Measurements from ENCODE around the gene UBALD2.

Gene UBALD2

GRCh38 chr17:76278952-76279741, 14.0 kb downstream of the UBALD2 start:
- DNase-seq (ENCODE audit: low read depth): peak; percentile 72
- peak; percentile 92 for TF ChIP-seq CTCF (conservative IDR thresholded peaks at IDR 0.05; ENCODE audit: control insufficient read depth, insufficient read depth, low read depth, low read length)
- no peak overlapping the region for H3K4me3 ChIP-seq (ENCODE audit: control insufficient read depth, low read depth, low read length)

GRCh38 chr17:76279742-76280287, 14.7 kb downstream of the UBALD2 start:
- H3K4me3 ChIP-seq (ENCODE audit: control insufficient read depth, low read depth, low read length): no peak overlapping the region
- DNase-seq (ENCODE audit: low read depth): no peak
- TF ChIP-seq CTCF (conservative IDR thresholded peaks at IDR 0.05; ENCODE audit: control insufficient read depth, insufficient read depth, low read depth, low read length): no peak

GRCh38 chr17:76280650-76281049, 15.5 kb downstream of the UBALD2 start:
- DNase-seq (ENCODE audit: low read depth): no peak
- no peak for TF ChIP-seq CTCF (conservative IDR thresholded peaks at IDR 0.05; ENCODE audit: control insufficient read depth, insufficient read depth, low read depth, low read length)
- no peak overlapping the region for H3K4me3 ChIP-seq (ENCODE audit: control insufficient read depth, low read depth, low read length)

- no peak overlapping the region for H3K4me3 ChIP-seq (ENCODE audit: control insufficient read depth, low read depth, low read length)
- TF ChIP-seq CTCF (conservative IDR thresholded peaks at IDR 0.05; ENCODE audit: control insufficient read depth, insufficient read depth, low read depth, low read length): no peak
These were observed 16.6 kb downstream of the UBALD2 start for GRCh38 chr17:76281573-76282371.

GRCh38 chr17:76292567-76292966, 27.4 kb downstream of the UBALD2 start:
- H3K4me3 ChIP-seq (ENCODE audit: control insufficient read depth, low read depth, low read length): no peak overlapping the region
- no peak for DNase-seq (ENCODE audit: low read depth)
- no peak for TF ChIP-seq CTCF (conservative IDR thresholded peaks at IDR 0.05; ENCODE audit: control insufficient read depth, insufficient read depth, low read depth, low read length)

More at GRCh38 chr17:76281573-76282371, 16.6 kb downstream of the UBALD2 start:
- no peak for DNase-seq (ENCODE audit: low read depth)

- no peak for DNase-seq (ENCODE audit: low read depth)
- no peak overlapping the region for H3K4me3 ChIP-seq (ENCODE audit: control insufficient read depth, low read depth, low read length)
- no peak for TF ChIP-seq CTCF (conservative IDR thresholded peaks at IDR 0.05; ENCODE audit: control insufficient read depth, insufficient read depth, low read depth, low read length)
These were observed 28.0 kb downstream of the UBALD2 start for GRCh38 chr17:76293106-76293505.

Measured in fibroblast of mammary gland (primary cell).